Stimulated activated CD4-positive, alpha-beta T cell treated with anti-CD3 and anti-CD28 coated beads, Interleukin-1b, Interleukin-23, amount 100 ng/mL, for 4 hours (primary cell): ENCODE data around the gene TSSC4.

Experiments used
- DNase-seq, 2 donors: peaks; one replicate each; pipeline ENCODE4 v3.0.0-alpha.2; 2020; ENCODE audit warnings: low read depth in 2 of 2

The TSSC4 gene

GRCh38 chr11:2417856-2418692 lies 17.5 kb downstream of the TSSC4 start:
- DNase-seq: no peak

DNA sequence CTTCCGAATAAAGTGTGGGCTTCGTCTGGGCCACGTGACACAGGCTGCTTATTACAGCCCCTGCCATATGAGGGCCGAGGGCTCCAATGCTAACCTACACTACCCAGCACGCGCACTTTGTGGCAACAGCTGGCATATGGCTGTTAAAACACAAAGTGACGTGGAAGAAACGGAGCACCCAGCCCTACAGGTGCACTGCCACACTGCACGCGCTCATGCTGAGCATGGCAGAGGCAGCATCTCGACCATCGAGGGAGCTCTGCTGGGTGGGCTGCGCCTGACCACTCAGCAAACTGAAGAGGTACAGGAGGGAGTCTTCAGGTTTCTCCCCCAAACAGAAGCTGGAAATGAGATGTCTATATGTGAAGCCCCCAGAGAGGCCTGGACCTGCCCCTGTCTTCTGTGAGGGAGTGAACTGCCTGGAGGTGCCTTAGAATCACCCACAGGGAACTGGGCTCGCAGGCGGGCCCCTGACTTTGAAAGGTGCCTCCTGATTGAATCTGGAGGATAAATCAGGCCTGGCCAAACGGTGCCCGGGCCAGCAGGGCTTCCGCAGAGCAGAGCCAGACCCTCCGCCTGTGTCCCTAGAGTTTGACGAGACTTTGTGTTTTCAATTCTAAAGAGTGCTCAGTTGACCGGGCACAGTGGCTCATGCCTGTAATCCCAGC lies 18.3 kb downstream of the TSSC4 start:
- DNase-seq: no peak

- peak; percentile 40 to 51 for DNase-seq
Measured at GRCh38 chr11:2419638-2420501, 19.3 kb downstream of the TSSC4 start.

- DNase-seq: peak; percentile 68 to 70
Measured at GRCh38 chr11:2420502-2421225, 20.1 kb downstream of the TSSC4 start.

DNA sequence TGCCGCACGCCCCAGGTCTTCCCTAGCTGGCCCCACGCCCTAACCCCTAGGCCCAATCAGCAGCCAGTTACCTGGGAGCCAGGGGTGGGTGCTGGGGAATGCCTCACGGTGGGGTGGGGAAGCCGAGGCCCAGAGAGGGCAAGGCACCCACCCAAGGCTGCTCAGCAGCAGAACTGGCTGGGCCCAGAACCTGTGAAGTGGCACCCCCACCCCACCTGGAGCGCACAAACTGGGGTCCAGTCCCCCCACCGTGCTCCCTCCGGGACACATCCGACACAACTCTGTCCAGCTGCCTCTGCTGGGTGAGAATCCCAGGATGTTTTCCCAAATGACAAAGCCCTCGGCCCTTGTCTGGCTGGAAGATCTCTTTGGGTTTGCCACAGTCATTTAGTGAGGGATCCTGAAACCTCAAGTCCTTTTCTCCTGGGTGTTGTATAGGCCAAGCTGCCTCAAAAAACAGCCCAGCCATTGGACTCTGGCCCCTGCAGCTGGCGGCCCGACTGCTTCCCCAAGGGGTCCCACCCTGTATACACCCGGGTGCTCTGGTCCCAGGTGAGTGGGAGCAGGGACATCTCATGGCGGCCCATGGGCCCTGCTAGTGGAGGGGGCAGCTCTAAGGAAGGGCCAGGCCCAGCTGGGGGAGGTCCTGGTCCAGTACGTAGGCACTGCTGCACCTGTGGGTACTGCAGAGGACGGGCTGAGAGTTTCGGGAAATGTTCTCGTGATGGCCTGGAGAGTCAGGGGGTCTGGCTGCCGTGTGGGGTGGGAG lies 20.9 kb downstream of the TSSC4 start:
- no peak for DNase-seq

- DNase-seq: no peak
Measured at GRCh38 chr11:2421996-2422395, 21.4 kb downstream of the TSSC4 start.

DNA sequence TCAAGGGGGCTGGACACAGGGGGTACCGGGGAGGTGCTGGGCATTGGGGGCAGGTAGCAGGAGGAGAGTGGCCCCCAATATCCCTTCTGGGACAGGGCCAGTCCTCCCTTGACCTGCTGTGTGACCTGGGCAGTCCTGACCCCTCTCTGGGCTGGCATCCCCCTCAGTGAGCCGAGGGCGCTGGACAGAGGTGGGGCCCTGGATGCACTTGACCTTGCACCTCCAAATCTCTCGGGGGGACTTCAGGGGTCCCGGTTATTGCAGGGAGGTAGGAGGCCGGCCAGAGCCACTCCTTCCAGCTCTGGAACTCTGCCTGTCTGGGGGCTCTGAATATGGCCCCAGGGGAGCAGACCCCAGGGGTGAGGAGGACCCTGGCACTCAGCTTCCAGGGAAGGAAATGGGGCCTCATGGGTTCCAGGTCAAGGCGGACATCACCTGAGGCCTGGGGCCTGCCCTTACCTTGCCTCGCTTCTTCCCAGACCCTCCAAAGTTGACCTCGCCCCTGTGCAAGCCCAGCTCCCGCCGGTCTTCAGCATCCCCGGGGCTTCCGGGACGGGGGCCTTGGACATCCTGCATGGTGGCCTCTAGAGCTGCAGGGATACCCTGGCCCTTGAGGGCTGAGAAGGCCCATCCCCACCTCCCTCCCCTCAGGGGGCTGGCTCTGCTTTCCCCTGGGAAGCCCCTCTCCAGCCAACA lies 22.1 kb downstream of the TSSC4 start:
- no peak for DNase-seq

GRCh38 chr11:2423157-2424025 lies 22.8 kb downstream of the TSSC4 start:
- DNase-seq: no peak

GRCh38 chr11:2424811-2425495 lies 24.4 kb downstream of the TSSC4 start:
- DNase-seq: no peak

DNA sequence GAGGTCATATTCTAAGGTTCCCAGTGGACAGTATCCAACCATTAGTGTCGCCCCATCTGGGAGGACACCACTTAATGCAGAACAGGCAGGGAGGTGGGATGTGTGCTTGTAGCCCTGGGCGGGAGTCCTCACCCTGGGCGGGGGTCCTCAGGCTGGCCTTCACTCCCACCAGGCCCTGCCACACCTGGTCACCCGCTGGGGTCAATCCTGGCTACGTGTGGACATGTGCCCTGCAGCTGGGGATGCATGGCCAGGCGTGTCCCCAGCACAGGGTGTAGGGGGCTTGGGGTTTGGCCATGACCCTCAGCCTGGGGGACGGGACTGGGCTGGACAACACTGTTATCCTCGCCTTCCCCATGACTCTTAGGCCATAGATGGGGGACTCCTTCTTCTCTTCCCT lies 25.0 kb downstream of the TSSC4 start:
- DNase-seq: no peak

- DNase-seq: no peak
Measured at GRCh38 chr11:2426221-2426620, 25.7 kb downstream of the TSSC4 start.

- no peak for DNase-seq
Measured at GRCh38 chr11:2426826-2427521, 26.4 kb downstream of the TSSC4 start.

DNA sequence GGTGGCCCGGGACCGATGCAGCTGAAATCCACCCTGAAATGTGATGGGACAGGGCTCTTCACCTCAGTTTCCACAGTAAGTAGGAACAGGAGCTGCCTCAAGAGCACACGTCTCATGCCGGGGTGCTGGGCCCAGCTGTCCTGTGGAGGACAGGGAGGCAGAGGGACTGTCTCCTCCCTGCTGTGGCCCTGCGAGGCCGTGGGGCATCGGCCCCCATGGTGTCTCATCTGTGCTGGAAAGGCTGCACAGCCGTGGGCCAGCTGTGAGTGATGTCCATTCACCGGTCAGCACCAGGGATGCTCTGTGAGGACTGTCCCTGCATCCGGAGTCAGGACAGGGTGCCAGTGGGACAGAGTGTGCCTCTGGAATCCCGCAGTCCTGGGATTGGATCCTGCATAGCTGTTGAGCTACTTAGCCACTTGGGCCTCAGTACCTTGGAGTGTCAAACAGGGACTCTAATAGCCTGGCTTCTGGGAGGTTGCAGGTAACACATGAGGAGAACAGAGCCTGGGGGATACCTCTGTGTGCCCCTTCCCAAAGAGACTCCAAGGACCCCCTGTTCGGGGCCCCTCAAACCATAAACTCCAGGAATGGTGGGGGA lies 27.3 kb downstream of the TSSC4 start:
- DNase-seq: no peak

DNA sequence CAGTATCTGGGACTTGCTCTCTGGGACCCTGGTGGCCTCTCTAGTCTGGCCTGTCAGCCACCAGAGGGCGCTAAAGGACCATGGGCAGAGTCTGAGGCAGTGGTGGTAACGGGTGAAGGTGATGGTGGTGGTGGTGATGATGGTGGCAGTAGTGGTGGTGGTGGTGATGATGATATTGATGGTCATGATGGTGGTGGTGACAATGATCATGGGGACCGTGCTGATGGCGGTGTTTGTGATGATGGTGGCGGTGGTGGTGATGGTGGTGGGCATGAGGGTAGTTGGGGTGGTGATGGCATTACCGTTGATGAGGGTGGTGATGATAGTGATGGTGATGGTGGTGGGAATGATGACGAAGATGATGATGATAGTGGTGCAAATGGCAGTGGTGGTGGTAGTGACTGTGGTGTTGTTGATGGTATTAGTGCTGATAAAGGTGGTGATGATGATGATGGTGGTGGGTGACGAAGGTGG lies 27.8 kb downstream of the TSSC4 start:
- DNase-seq: peak; percentile 84 to 89

DNA sequence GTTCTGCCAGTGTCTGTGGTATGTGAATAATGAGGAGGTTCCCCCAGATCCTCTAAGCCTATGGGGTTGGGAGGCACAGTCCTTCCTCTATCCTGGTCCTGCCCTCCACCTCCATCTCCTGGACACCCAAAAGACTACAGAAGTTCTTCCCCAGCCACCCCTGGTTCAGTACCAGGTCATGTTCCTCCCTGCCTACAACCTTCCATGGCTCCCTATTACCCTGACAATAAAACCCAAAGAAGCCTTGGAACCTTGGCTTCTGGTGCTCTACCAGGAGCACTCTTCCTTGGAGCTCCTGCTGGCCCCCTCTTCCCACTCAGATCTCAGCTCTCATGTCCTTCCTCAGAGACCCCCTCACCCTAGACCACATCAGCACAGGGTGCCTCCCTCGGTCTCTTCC lies 30.8 kb downstream of the TSSC4 start:
- no peak for DNase-seq

- DNase-seq: no peak
Measured at GRCh38 chr11:2432171-2432621, 31.6 kb downstream of the TSSC4 start.

- DNase-seq: no peak
Measured at GRCh38 chr11:2432628-2433071, 32.1 kb downstream of the TSSC4 start.
